H1 (cell line): ENCODE results near the gene SLC4A8. TPM values are rescaled to one million over a fixed set of nuclear protein-coding genes. Genes with fewer than 3 reads are reported as not detected.
A peak's percentile ranks its signal among the peaks of the same experiment; 100 is the strongest.

Source experiments
- CTCF ChIA-PET: fragments of 300-600 bp; sonication (Branson Sonifier 250); formaldehyde crosslinking; loops from one replicate; lab custom pipeline; 2021; ENCODE audit not compliant: partially characterized antibody; lab: Charles Lee
- POLR2A ChIA-PET: fragments of 300-600 bp; sonication (Branson Sonifier 250); formaldehyde crosslinking; loops from one replicate; lab custom pipeline; 2021; ENCODE audit warnings: inconsistent platforms; ENCODE audit not compliant: partially characterized antibody; lab: Charles Lee
- DNase-seq, 2 experiments: peaks; one replicate each; pipeline versions ENCODE4 v3.0.0 to v3.0.0-alpha.2; 2010 to 2022; ENCODE audit warnings: low spot score in 2 of 2, low read depth in 1 of 2, mixed read lengths in 1 of 2
- FAIRE-seq: peaks from 2 replicates; lab custom pipeline; 2011; peaks lifted over from hg19 to GRCh38; lab: Jason Lieb, UNC
- H2AFZ ChIP-seq: 2 replicates; pipeline ENCODE4 v1.8.1; 2012; ENCODE audit warnings: low read length, inconsistent platforms
- H2AK5ac ChIP-seq: 2 replicates; pipeline ENCODE4 v1.6.1; 2013; ENCODE audit warnings: low read depth, low read length
- H2BK120ac ChIP-seq: replicated peaks from 2 replicates; pipeline ENCODE3; 2013; ENCODE audit warnings: low read depth, low read length, inconsistent platforms
- H2BK12ac ChIP-seq: 2 replicates; pipeline ENCODE4 v1.6.1; 2013; ENCODE audit warnings: low read depth, low read length
- H2BK15ac ChIP-seq: 2 replicates; pipeline ENCODE4 v1.6.1; 2013; ENCODE audit warnings: low read length
- H2BK20ac ChIP-seq: 2 replicates; pipeline ENCODE4 v1.6.1; 2013; ENCODE audit warnings: low read length
- H2BK5ac ChIP-seq: 2 replicates; pipeline ENCODE4 v1.6.1; 2013; ENCODE audit warnings: low read depth, low read length
- H3K14ac ChIP-seq: 2 replicates; pipeline ENCODE4 v1.6.1; 2013; ENCODE audit warnings: inconsistent platforms; ENCODE audit not compliant: insufficient read length
- H3K18ac ChIP-seq: 2 replicates; pipeline ENCODE4 v1.6.1; 2013; ENCODE audit warnings: low read length; ENCODE audit errors: extremely low read depth
- H3K23ac ChIP-seq: 2 replicates; pipeline ENCODE4 v1.6.1; 2013; ENCODE audit warnings: inconsistent platforms; ENCODE audit not compliant: insufficient read length
- H3K23me2 ChIP-seq: 2 replicates; pipeline ENCODE4 v1.6.1; 2013; ENCODE audit warnings: low read depth, low read length
- H3K27ac ChIP-seq: 2 replicates; pipeline ENCODE4 v1.6.1; 2011; ENCODE audit warnings: low read depth, low read length, inconsistent platforms
- H3K27me3 ChIP-seq, 4 experiments: replicated peaks in 1 of 4; 1 replicate in 1 of 4; 2 replicates in 3 of 4; pipeline versions ENCODE4 v1.6.1 to v1.8.1; 2011 to 2013; ENCODE audit warnings: low read length in 3 of 4, mild to moderate bottlenecking in 3 of 4, inconsistent platforms in 2 of 4, mixed read lengths in 2 of 4, moderate library complexity in 1 of 4; ENCODE audit not compliant: control insufficient read depth in 3 of 4, insufficient read depth in 3 of 4; ENCODE audit errors: extremely low read depth in 1 of 4
- H3K36me3 ChIP-seq, 4 experiments: 2 replicates each; pipeline versions ENCODE4 v1.6.1 to v1.8.1; 2011 to 2013; ENCODE audit warnings: mild to moderate bottlenecking in 4 of 4, low read length in 3 of 4, moderate library complexity in 2 of 4, control low read depth in 1 of 4, inconsistent platforms in 1 of 4; ENCODE audit not compliant: insufficient read depth in 4 of 4, control insufficient read depth in 2 of 4
- H3K4ac ChIP-seq: replicated peaks from 2 replicates; pipeline ENCODE3; 2013; ENCODE audit warnings: low read length, low read depth, mixed read lengths, inconsistent platforms; ENCODE audit not compliant: insufficient read length
- H3K4me1 ChIP-seq, 4 experiments: replicated peaks in 1 of 4; 1 replicate in 1 of 4; 2 replicates in 3 of 4; pipeline versions ENCODE4 v1.6.1 to v1.8.1; 2011 to 2013; ENCODE audit warnings: low read length in 3 of 4, inconsistent platforms in 2 of 4, mixed read lengths in 1 of 4; ENCODE audit not compliant: insufficient read depth in 4 of 4, control insufficient read depth in 3 of 4
- H3K4me2 ChIP-seq, 2 experiments: 2 replicates each; pipeline versions ENCODE4 v1.6.1 to v1.8.1; 2011 to 2013; ENCODE audit warnings: low read depth in 2 of 2, low read length in 2 of 2, control low read depth in 1 of 2, inconsistent platforms in 1 of 2, mild to moderate bottlenecking in 1 of 2; ENCODE audit not compliant: insufficient read depth in 1 of 2
- H3K4me3 ChIP-seq, 4 experiments: fragments of 200-600, 300-600 bp in 1 of 4; sonication (generic), shearing (Covaris generic), sonication (Bioruptor Twin) in 1 of 4; 2 replicates each; pipeline versions ENCODE4 v1.5.1 to v1.8.1; 2011 to 2016; ENCODE audit warnings: low read length in 4 of 4, low read depth in 3 of 4, control low read depth in 2 of 4, inconsistent platforms in 2 of 4, mild to moderate bottlenecking in 2 of 4, mixed read lengths in 1 of 4, moderate library complexity in 1 of 4; ENCODE audit not compliant: insufficient read depth in 2 of 4; ENCODE audit errors: extremely low read depth in 1 of 4
- H3K56ac ChIP-seq: replicated peaks from 2 replicates; pipeline ENCODE3; 2013; ENCODE audit warnings: low read depth, mild to moderate bottlenecking, mixed read lengths, low read length, inconsistent platforms; ENCODE audit not compliant: insufficient read length
- H3K79me1 ChIP-seq: 2 replicates; pipeline ENCODE4 v1.6.1; 2013; ENCODE audit warnings: low read depth, low read length, control low read depth
- H3K79me2 ChIP-seq, 2 experiments: 2 replicates each; pipeline versions ENCODE4 v1.6.1 to v1.8.1; 2012 to 2013; ENCODE audit warnings: low read length in 2 of 2, mild to moderate bottlenecking in 2 of 2, inconsistent platforms in 1 of 2; ENCODE audit not compliant: insufficient read depth in 2 of 2, control insufficient read depth in 1 of 2
- H3K9ac ChIP-seq, 4 experiments: replicated peaks in 1 of 4; 1 replicate in 1 of 4; 2 replicates in 3 of 4; pipeline versions ENCODE4 v1.6.1 to v1.8.1; 2011 to 2013; ENCODE audit warnings: low read depth in 3 of 4, low read length in 3 of 4, control low read depth in 2 of 4, mild to moderate bottlenecking in 2 of 4, moderate library complexity in 2 of 4, inconsistent platforms in 1 of 4; ENCODE audit errors: extremely low read depth in 1 of 4
- H3K9me3 ChIP-seq, 2 experiments: 2 replicates each; pipeline versions ENCODE4 v1.6.1 to v1.8.1; 2012 to 2013; ENCODE audit warnings: mild to moderate bottlenecking in 2 of 2, moderate library complexity in 2 of 2, control low read depth in 1 of 2, inconsistent platforms in 1 of 2, low read depth in 1 of 2, low read length in 1 of 2, mixed read lengths in 1 of 2; ENCODE audit not compliant: insufficient read depth in 2 of 2
- H4K20me1 ChIP-seq, 2 experiments: replicated peaks in 1 of 2; 2 replicates each; pipeline versions ENCODE3 to v1.8.1; 2011 to 2013; ENCODE audit warnings: inconsistent platforms in 2 of 2, low read length in 2 of 2, mild to moderate bottlenecking in 1 of 2; ENCODE audit not compliant: insufficient read depth in 2 of 2, control insufficient read depth in 1 of 2
- H4K5ac ChIP-seq: 2 replicates; pipeline ENCODE4 v1.6.1; 2013; ENCODE audit warnings: low read length, low read depth, mixed read lengths, inconsistent platforms; ENCODE audit not compliant: insufficient read length
- H4K8ac ChIP-seq: 2 replicates; pipeline ENCODE4 v1.8.0; 2013; ENCODE audit warnings: mild to moderate bottlenecking, moderate library complexity, low read length, inconsistent platforms; ENCODE audit not compliant: insufficient read depth; ENCODE audit errors: extremely low read depth
- H4K91ac ChIP-seq: replicated peaks from 2 replicates; pipeline ENCODE3; 2013; ENCODE audit warnings: low read length, mixed read lengths, inconsistent platforms; ENCODE audit not compliant: insufficient read length
- GABPA ChIP-seq: IDR thresholded peaks from 2 replicates; pipeline ENCODE4 v1.6.1; 2011; ENCODE audit warnings: mild to moderate bottlenecking, low read length, moderate library complexity, borderline replicate concordance; ENCODE audit not compliant: insufficient read depth
- HDAC2 ChIP-seq, 2 experiments: fragments of 300-600 bp in 1 of 2; sonication (generic) in 1 of 2; IDR thresholded peaks; 2 replicates each; pipeline ENCODE4 v1.6.1; 2011 to 2012; ENCODE audit warnings: low read depth in 2 of 2, low read length in 2 of 2, mild to moderate bottlenecking in 2 of 2, moderate library complexity in 2 of 2, borderline replicate concordance in 1 of 2, inconsistent platforms in 1 of 2
- KDM4A ChIP-seq: IDR thresholded peaks from one replicate; pipeline ENCODE4 v1.7.1; 2012; ENCODE audit warnings: low read depth, mild to moderate bottlenecking, moderate library complexity, low read length, inconsistent platforms; ENCODE audit not compliant: severe bottlenecking
- PHF8 ChIP-seq: fragments of 200-600 bp; sonication (generic); conservative IDR thresholded peaks from 2 replicates; pipeline ENCODE4 v1.7.1; 2012; ENCODE audit warnings: low read depth, mild to moderate bottlenecking, inconsistent platforms, low read length, moderate library complexity
- RBBP5 ChIP-seq: IDR thresholded peaks from 2 replicates; pipeline ENCODE4 v1.7.1; 2012; ENCODE audit warnings: low read depth, mild to moderate bottlenecking, inconsistent platforms, low read length, moderate library complexity, borderline replicate concordance
- TBP ChIP-seq: IDR thresholded peaks from 2 replicates; pipeline ENCODE4 v1.6.1; 2011; ENCODE audit warnings: low read depth, low read length, improper control_type of control experiment
- TEAD4 ChIP-seq: IDR thresholded peaks from 2 replicates; pipeline ENCODE4 v1.6.1; 2012; ENCODE audit warnings: low read depth, low read length, inconsistent platforms, mixed read lengths
- WGBS, 2 experiments: shearing (Covaris generic) in 1 of 2; methylation state at CpG; one replicate each; pipeline versions ENCODE4 v1.1.6 to v1.1.7; 2013 to 2015; ENCODE audit warnings: low lambda C conversion rate in 2 of 2, mixed read lengths in 2 of 2, inconsistent platforms in 1 of 2, low coverage in 1 of 2, missing lambda C conversion rate in 1 of 2; ENCODE audit not compliant: insufficient replicate concordance in 2 of 2, insufficient coverage in 1 of 2, insufficient read length in 1 of 2; ENCODE audit errors: extremely low coverage in 1 of 2, missing lambda C conversion rate in 1 of 2; 5-methylcytosine and 5-hydroxymethylcytosine counted together
- polyA plus RNA-seq, 7 experiments: library from polyadenylated mRNA; depleted of rRNA in 3 of 7; stranded (reverse) in 5 of 7; unstranded in 2 of 7; fragments of >200 nt in 5 of 7; fragments of 200-250 nt in 2 of 7; gene quantifications; 1 replicate in 5 of 7; 2 replicates in 1 of 7; 4 replicates in 1 of 7; pipeline versions ENCODE4 v1.2.1 to v1.2.3, GENCODE V29; 2011 to 2013; ENCODE audit warnings: missing spikeins in 2 of 7, mixed read lengths in 2 of 7
- total RNA-seq: library from RNA; stranded (reverse); fragmentation: NEBNext Ultra II Directional; extraction: Animal tissue kit (Norgen Biotek cat#: 25700); gene quantifications from 2 replicates; pipeline ENCODE4 v1.2.1, GENCODE V29; 2021
- TF ChIP-seq, protein P1 (sequence below): IDR thresholded peaks from 2 replicates; pipeline ENCODE4 v1.6.1; 2011; ENCODE audit warnings: low read length, improper control_type of control experiment
- TF ChIP-seq, protein P2 (sequence below): IDR thresholded peaks from 2 replicates; pipeline ENCODE4 v1.6.1; 2012; ENCODE audit warnings: inconsistent platforms

SLC4A8 gene
- total and polyA plus RNA-seq, 2 of the 8 experiments (the other 6 are each of a cell fraction or from before 2014, with no cell fraction given) = 11.2 to 13.4 TPM

DNA sequence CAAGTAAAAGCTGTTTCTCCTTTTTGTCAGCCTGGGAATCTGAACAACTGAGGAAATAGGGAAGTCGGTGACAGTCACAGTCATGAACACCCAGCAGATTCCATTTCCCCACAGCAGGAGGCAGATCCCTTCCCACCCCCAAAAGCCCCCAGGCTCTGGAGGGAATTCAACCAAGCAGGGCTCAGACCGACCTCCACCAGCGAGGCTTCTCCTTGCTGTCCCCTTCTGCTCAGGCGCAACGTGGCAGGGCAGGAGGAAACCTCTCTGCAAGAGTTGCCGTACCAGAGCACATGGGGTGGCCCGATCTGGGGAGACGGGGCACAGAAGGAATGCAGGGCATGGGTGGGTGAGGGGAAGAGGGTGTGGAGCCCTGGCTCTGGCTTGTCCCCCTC lies 33.7 kb upstream of the SLC4A8 start:
- Histone ChIP-seq H3K14ac (no peak overlapping the region), H4K5ac (peak overlapping the region; percentile 64), H3K23me2 (peaks cover 5% of the 10 kb centered on the region; the same call in 1 of the 2 replicates), H4K8ac (0 out of 2 replicates have a peak overlapping the region, but pooled peaks have one; percentile 54), H4K91ac (peak overlapping the region; percentile 81), H3K18ac (peak overlapping the region; percentile 20), H2BK20ac (0 out of 2 replicates have a peak overlapping the region, but pooled peaks have one; percentile 4), H3K9me3 (no peaks in the 10 kb centered on the region), H3K23ac (no peak overlapping the region), H2BK15ac (peak overlapping the region; percentile 19; the same call in 1 of the 2 replicates), H3K4ac (peak overlapping the region; percentile 16), H2BK12ac (no peak overlapping the region), H3K4me3 (peak overlapping the region; percentile 68 to 88 (median 82)), H3K4me2 (peak overlapping the region; percentile 67 to 75), H4K20me1 (no peaks in the 10 kb centered on the region), H3K9ac (peak overlapping the region in 2 of 4 experiments; percentile 54 to 62; a peak in 4 of 7 replicates), H3K4me1 (peaks cover 8 to 19% (median 9%) of the 10 kb centered on the region in 4 experiments), H2AFZ (no peak overlapping the region), H3K27ac (peak overlapping the region; percentile 68; the same call in 1 of the 2 replicates), H3K56ac (peak overlapping the region; percentile 60), H3K36me3 (peaks cover 0 to 13% (median 2%) of the 10 kb centered on the region in 4 experiments; a peak in 2 of 8 replicates), H2BK5ac (peak overlapping the region; percentile 66; the same call in 1 of the 2 replicates), H2BK120ac (no peak overlapping the region), H3K27me3 (no peaks in the 10 kb centered on the region), H2AK5ac (no peak overlapping the region), H3K79me2 (no peaks in the 10 kb centered on the region), H3K79me1 (no peaks in the 10 kb centered on the region)
- ChIA-PET CTCF (interaction anchor here (0.8 to 2.7 kb wide), 6 partner anchors 12 to 485 kb away, joined by 3 to 10 read pairs (median 3); no protein-coding TSS in a partner anchor), POLR2A (interaction anchor here (0.8 to 2.3 kb wide), 17 partner anchors 9 to 435 kb away, joined by 3 to 11 read pairs (median 4); partner anchors contain the start of genes CSRNP2 and SMAGP)
- no peak for DNase-seq
- no peak for FAIRE-seq
- 13% methylated on average over 7 of the region's 8 CpGs; no CpG with 5 or more reads in 1 of the 2 experiments for WGBS, 2 experiments
- TF ChIP-seq TEAD4 (0 out of 2 replicates have a peak, but pooled peaks have one; percentile 37), TBP (no peak), PHF8 (0 out of 2 replicates have a peak, but pooled peaks have one; percentile 22), GABPA (no peak), RBBP5 (0 out of 2 replicates have a peak, but pooled peaks have one; percentile 5), HDAC2 (IDR thresholded peaks at IDR 0.05; ENCODE audit: borderline replicate concordance in 1 of 2, low read depth in 2 of 2, low read length in 2 of 2) (0 out of 4 replicates have a peak, but pooled peaks of 1 of the 2 experiments have one; percentile 30), KDM4A (peak; percentile 11)
- TF ChIP-seq, protein P1, sequence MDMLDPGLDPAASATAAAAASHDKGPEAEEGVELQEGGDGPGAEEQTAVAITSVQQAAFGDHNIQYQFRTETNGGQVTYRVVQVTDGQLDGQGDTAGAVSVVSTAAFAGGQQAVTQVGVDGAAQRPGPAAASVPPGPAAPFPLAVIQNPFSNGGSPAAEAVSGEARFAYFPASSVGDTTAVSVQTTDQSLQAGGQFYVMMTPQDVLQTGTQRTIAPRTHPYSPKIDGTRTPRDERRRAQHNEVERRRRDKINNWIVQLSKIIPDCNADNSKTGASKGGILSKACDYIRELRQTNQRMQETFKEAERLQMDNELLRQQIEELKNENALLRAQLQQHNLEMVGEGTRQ = no peak
- TF ChIP-seq, protein P2, sequence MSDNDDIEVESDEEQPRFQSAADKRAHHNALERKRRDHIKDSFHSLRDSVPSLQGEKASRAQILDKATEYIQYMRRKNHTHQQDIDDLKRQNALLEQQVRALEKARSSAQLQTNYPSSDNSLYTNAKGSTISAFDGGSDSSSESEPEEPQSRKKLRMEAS = peak; percentile 83
